Tibial nerve (tissue), 4 donors: Measurements from ENCODE around the gene GLIPR2.

Source experiments
- EP300 ChIP-seq, 2 donors: sonication (generic); formaldehyde crosslinking; IDR thresholded peaks; one replicate each; pipeline ENCODE4 v1.6.1; 2017; ENCODE audit warnings: antibody characterized with exemption in 2 of 2, mild to moderate bottlenecking in 1 of 2
- POLR2A ChIP-seq, 2 donors: fragments of 450-650 bp; IDR thresholded peaks; one replicate each; pipeline ENCODE4 v1.6.1; 2017; ENCODE audit warnings: antibody characterized with exemption in 2 of 2, mild to moderate bottlenecking in 2 of 2, moderate library complexity in 2 of 2
- TF ChIP-seq, protein P1 (sequence below), 5 experiments: fragments of 200-600 bp in 3 of 5; fragments of 450-650 bp in 2 of 5; sonication (generic) in 3 of 5; IDR thresholded peaks; one replicate each; pipeline ENCODE4 v1.5.1; 2016 to 2019; ENCODE audit warnings: antibody characterized with exemption in 5 of 5, mild to moderate bottlenecking in 3 of 5, moderate library complexity in 2 of 5

DNA sequence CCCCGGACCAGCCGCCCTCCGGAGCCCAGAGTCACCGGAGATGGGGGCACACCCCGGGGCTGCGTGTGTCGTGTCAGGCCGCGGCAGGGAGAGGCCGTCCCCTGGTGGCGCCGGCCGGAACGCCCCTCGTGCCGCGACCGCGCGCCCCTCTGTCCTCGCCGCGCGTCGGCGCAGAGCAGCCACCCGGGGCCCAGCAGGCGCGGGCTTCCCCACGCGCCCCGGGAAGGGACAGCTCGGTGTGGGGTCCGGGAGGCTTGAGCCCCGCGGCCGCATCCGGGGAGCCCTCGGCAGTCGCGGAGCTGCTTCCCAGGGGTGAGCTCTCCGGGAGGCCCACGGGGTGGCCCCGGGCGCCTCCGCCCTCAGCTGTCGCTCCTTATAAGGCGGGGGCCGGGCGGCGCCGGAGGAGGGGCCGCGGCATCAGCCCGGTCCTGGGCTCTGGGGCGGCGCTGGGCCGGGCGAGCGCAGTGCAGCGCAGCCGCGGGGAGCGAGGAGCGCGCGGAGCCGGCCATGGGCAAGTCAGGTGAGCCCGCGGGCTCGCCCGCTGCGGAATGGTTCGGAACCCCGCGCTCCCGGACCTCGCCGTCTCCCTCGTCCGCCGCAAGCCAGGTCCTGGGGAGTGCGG lies at the start of gene GLIPR2:
- TF ChIP-seq, protein P1, sequence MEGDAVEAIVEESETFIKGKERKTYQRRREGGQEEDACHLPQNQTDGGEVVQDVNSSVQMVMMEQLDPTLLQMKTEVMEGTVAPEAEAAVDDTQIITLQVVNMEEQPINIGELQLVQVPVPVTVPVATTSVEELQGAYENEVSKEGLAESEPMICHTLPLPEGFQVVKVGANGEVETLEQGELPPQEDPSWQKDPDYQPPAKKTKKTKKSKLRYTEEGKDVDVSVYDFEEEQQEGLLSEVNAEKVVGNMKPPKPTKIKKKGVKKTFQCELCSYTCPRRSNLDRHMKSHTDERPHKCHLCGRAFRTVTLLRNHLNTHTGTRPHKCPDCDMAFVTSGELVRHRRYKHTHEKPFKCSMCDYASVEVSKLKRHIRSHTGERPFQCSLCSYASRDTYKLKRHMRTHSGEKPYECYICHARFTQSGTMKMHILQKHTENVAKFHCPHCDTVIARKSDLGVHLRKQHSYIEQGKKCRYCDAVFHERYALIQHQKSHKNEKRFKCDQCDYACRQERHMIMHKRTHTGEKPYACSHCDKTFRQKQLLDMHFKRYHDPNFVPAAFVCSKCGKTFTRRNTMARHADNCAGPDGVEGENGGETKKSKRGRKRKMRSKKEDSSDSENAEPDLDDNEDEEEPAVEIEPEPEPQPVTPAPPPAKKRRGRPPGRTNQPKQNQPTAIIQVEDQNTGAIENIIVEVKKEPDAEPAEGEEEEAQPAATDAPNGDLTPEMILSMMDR (IDR thresholded peaks at IDR 0.05): peak in 3 of 5 experiments; percentile 10 to 58 (median 51)
- peak; percentile 59 to 87 for TF ChIP-seq POLR2A (IDR thresholded peaks at IDR 0.05)
- TF ChIP-seq EP300 (IDR thresholded peaks at IDR 0.05): peak in 1 of 2 donors; percentile 69
